Measurements from ENCODE around the gene ZC3H10.

Gene ZC3H10

GRCh38 chr12:56156464-56157200, 38.6 kb downstream of the ZC3H10 start:
- DNase-seq = peak; percentile 52

GRCh38 chr12:56157201-56158028, 39.3 kb downstream of the ZC3H10 start:
- peak; percentile 91 for DNase-seq

GRCh38 chr12:56158029-56158925, 40.2 kb downstream of the ZC3H10 start, which contains the start of gene MYL6:
TSS of gene MYL6 (plus strand) at chr12:56158359. CDS start at chr12:56158402, 43 bp downstream.
- peak; percentile 99 for DNase-seq

- DNase-seq = peak; percentile 75
These were observed 40.9 kb downstream of the ZC3H10 start for GRCh38 chr12:56158926-56159461.

GRCh38 chr12:56159482-56160192, 41.6 kb downstream of the ZC3H10 start:
- DNase-seq = no peak

GRCh38 chr12:56160193-56160763, 42.2 kb downstream of the ZC3H10 start:
- peak; percentile 49 for DNase-seq

GRCh38 chr12:56160894-56161689, 43.0 kb downstream of the ZC3H10 start:
- no peak for DNase-seq

- no peak for DNase-seq
These were observed 43.8 kb downstream of the ZC3H10 start for GRCh38 chr12:56161690-56162351.

DNA sequence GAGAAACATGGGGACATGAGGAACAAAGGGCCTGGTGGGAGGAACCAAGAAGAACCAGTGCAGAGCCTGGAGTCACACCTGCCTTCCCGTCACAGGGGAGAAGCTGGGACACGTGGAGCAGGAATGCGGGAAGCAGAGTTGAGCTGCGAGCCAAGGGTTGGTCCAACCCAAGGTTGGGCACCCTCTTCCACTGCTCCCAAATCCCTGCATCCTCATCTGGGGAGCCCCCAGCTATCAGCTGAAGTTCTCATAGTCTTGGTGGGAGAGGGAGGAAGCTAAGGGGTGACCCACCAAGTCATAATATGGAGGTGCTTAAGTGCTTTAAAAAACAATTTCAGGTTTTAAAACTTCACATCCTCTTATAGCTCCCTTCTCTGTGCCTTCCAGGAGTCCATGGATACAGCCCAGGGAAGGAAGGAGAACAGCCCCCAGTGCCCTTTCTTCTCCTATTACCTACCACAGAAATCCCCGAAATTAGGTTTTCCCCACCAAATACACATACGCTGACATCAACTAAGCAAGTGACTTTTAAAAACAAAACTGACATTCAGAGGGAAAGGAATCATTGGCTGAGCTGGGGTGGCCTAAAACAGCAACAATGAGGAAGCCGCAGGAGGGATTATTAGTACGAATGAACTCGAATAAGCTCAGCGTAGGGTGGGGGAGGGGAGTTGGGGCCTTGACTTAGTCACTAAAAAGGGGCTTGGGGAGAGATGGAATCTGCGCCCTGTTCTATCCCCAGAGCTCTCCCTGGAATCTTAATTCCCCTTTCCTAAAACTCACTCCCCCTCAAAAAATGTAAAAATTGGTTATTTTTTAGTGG, 44.6 kb downstream of the ZC3H10 start:
- no peak for DNase-seq

GRCh38 chr12:56163533-56164344, 45.7 kb downstream of the ZC3H10 start:
- DNase-seq = no peak

DNA sequence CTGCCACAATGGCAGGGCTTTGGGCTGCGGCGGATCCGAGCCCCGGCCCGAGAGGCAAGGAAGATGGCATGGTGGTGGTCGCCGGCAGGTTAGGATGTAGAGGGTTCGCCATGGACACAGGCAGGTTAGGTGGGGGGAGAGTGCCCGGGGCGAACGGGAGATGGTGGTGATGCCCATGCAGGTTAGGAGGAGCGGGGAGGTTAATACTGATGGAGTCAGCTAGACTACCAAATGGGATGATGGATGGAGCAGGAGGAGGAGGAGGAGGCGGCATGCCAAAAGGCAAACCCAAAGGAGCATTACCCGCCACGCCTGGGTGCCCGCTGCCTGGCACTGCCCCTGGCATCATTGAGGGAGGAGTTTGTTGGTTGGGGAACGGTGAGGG, 46.3 kb downstream of the ZC3H10 start:
- DNase-seq = no peak

DNA sequence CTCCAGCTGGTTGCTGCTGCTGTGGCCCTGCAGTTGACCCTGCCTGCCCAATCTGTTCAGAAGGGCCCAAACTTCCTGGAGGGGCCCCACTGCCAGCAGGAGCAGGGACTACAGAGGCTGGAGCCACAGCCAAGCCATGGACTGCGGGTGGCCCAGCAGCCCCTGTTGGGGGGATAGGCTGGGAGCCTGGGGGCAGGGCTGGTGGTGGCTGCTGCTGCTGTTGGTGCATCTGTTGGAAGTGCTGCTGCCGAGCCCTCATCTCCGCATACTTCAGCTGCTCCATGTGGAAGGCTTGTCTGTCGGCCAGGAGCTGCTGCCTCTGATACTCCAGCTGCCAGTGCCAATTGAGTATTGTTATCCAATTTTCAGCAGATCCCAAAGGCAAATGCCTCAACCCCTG, 47.3 kb downstream of the ZC3H10 start:
- no peak for DNase-seq

DNA sequence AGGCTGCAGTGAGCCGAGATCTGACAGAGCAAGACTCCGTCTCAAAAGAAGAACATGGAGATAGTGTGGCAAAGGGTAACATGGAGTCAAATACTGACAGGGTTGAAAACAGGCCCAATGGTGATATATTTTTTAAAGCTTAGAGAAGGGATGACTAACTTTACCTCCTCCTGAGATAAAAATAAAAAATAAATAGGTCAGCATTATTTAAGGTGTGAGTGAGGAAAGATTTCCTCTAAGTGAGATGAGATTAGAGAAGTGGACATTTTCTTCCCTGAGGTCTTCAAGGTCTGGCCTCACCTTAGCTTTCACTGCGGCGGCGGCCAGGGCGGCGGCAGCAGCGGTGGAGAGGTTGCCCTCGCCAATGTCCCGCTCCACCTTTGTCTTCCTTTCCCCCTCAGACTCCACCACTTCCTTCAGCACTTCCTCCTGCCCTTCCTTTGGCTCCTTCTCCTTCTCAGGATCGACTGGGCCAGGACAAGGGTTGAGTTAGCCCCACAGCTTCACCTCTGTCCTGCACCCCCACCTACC, 51.2 kb downstream of the ZC3H10 start:
- DNase-seq = no peak

DNA sequence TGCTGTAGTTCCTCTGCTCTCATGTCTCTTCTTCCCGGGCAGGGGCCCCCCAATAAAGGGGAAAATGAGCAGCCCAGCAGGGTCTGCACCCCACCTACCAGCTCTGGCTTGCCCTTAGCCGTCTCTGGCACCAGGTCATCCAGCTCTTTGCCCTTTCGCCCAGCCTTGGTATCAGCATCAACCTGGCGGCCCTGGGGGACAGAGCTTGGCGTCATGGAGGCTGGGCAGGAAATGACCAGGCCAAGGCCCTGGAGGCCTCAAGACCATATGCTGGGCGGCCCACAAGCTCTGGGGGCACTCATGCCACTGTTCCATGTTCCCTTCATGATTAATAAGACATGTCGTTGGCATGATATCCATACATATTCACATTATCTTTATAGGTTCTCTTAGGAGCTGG, 54.8 kb downstream of the ZC3H10 start:
- no peak for DNase-seq
